KG1 (cell line): ENCODE data around the gene PPP1R2B.

Experiments
- DNase-seq: peaks from one replicate; lab custom pipeline; 2025; lab: John Stamatoyannopoulos, UW

Gene PPP1R2B

GRCh38 chr5:156879665-156880285 is 29.7 kb downstream of the PPP1R2B start:
- no peak for DNase-seq

DNA sequence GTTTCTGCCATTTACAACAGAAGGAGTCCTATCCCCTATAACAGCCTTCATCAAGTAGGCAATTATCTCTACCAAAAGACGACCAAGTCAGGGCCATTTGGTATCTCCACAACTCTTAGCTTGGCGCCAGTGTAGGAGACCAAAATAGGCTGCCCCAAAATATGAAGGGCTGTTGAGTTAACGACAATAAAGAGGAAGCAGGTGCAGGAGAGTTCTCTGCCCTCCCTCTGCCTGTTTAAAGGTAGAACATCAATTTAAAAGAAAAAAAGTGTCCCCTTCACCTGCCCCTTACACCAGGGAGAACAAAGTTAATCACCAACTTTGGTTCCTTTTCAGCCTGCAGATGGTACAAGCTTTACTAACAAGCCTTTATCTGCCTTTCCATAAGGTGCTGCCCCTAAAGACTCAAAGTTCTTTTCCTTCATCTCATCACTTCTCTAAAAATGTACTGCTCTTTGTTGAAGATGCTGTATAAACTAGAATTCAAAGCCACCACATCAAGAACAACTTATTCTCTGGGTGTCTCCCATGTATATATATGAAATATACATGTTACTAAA is 33.3 kb downstream of the PPP1R2B start:
- DNase-seq, result no peak

GRCh38 chr5:156888520-156888919 is 38.4 kb downstream of the PPP1R2B start:
- no peak for DNase-seq

GRCh38 chr5:156892223-156892622 is 42.1 kb downstream of the PPP1R2B start:
- DNase-seq, result no peak

DNA sequence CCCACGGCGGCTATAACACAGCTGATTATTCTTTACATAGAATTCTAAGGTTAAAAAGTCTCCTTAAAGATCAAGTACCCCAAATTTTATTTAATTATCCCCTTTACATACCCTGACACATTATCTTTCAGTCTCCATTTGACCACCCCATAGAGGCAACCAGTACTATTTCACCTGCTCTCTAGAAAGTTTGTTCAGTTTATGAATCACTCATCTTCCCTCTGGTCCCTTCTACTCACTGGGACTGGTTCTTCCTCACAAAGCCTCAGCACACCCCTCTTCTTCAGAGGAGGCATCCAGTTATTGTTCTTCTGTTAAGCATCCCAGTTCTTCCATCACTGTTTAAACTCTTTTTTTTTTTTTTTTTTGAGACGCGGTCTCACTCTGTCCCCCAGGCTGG is 42.8 kb downstream of the PPP1R2B start:
- DNase-seq, result no peak

DNA sequence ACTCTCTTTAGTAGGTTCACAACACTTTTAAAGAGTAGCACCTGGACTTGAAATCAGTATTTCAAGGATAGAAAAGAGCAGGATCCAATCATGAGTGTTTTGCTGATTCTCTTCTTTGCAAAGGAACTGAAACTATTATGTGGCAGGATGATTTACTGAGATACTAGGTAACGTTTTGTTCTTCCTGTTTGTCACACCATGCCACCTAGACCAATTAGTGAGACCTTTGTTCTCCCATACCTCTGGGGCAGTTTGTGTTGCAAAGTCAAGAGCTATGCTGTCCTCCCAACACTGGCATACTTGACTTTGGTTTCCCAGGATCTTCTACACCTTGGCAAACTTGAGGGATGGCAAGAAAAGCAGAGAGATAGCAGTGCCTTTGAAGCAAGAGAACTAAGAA is 43.4 kb downstream of the PPP1R2B start:
- DNase-seq, result no peak

DNA sequence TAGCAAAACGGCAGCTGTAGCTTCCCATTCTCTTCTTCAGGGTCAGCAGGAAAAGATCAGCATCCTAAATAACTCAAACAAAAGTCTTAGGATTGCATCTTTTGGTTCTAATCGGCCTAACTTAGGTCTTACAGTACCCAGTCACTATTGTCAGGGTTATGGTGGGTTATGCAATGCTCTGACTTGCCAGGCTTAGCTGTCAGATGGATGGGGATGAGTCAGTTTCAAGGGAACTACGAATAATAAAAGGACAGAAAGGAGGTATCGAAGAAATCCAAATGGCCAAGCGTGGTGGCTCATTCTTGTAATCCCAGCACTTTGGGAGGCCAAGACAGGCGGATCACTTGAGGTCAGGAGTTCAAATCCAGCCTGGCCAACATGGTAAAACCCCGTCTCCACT is 46.5 kb downstream of the PPP1R2B start:
- no peak for DNase-seq
